Activated T-helper 1 cell treated with Interleukin-2 at 50 U/mL for 16 hours (primary cell): ENCODE data around the gene MRAP2.
"Not testable (repeated sequence)": the region's sequence is repeated elsewhere in the genome, so short reads cannot be mapped to it uniquely, and the experiment has no call there.

ENCODE experiments used
- DNase-seq: peaks from one replicate; pipeline ENCODE4 v3.0.0-alpha.2; 2020; ENCODE audit warnings: low read depth

The MRAP2 gene

GRCh38 chr6:84077645-84078044 is 44.1 kb downstream of the MRAP2 start:
- DNase-seq = no peak

- no peak for DNase-seq
These were observed 44.8 kb downstream of the MRAP2 start for GRCh38 chr6:84078335-84078734.

- DNase-seq = no peak
These were observed 47.6 kb downstream of the MRAP2 start for GRCh38 chr6:84081222-84081621.

GRCh38 chr6:84082689-84083265 is 49.2 kb downstream of the MRAP2 start:
- DNase-seq = no peak

- not testable (repeated sequence) for DNase-seq
These were observed 51.1 kb downstream of the MRAP2 start for GRCh38 chr6:84084705-84085104.

- DNase-seq = no peak
These were observed 52.5 kb downstream of the MRAP2 start for GRCh38 chr6:84086056-84086455.

- no peak for DNase-seq
These were observed 53.2 kb downstream of the MRAP2 start for GRCh38 chr6:84086545-84087429.

- DNase-seq = no peak
These were observed 55.5 kb downstream of the MRAP2 start for GRCh38 chr6:84089081-84089480.

GRCh38 chr6:84089552-84089951 is 56.0 kb downstream of the MRAP2 start:
- DNase-seq = no peak

- DNase-seq = no peak
These were observed 60.2 kb downstream of the MRAP2 start for GRCh38 chr6:84093441-84094435.

GRCh38 chr6:84095156-84095555 is 61.6 kb downstream of the MRAP2 start:
- DNase-seq = no peak

GRCh38 chr6:84103029-84103428 is 69.5 kb downstream of the MRAP2 start:
- DNase-seq = no peak

- not testable (repeated sequence) for DNase-seq
These were observed 71.8 kb downstream of the MRAP2 start for GRCh38 chr6:84105215-84105924.

GRCh38 chr6:84107495-84107894 is 73.9 kb downstream of the MRAP2 start:
- no peak for DNase-seq

- DNase-seq = not testable (repeated sequence)
These were observed 77.8 kb downstream of the MRAP2 start for GRCh38 chr6:84111351-84111750.

GRCh38 chr6:84114933-84115594 is 81.5 kb downstream of the MRAP2 start:
- not testable (repeated sequence) for DNase-seq

- no peak for DNase-seq
These were observed 84.6 kb downstream of the MRAP2 start for GRCh38 chr6:84118191-84118590.

GRCh38 chr6:84119277-84119676 is 85.7 kb downstream of the MRAP2 start:
- no peak for DNase-seq

GRCh38 chr6:84123186-84123585 is 89.6 kb downstream of the MRAP2 start:
- no peak for DNase-seq

GRCh38 chr6:84129588-84129987 is 96.0 kb downstream of the MRAP2 start:
- not testable (repeated sequence) for DNase-seq

GRCh38 chr6:84133385-84133784 is 99.8 kb downstream of the MRAP2 start:
- not testable (repeated sequence) for DNase-seq
